Measurements from ENCODE around the gene MXRA8. TPM values are rescaled to one million over a fixed set of nuclear protein-coding genes. Genes with fewer than 3 reads are reported as not detected.

The MXRA8 gene
- total RNA-seq, 4 donors from 2014 or later = 57.1 to 143 (median 106) TPM

DNA sequence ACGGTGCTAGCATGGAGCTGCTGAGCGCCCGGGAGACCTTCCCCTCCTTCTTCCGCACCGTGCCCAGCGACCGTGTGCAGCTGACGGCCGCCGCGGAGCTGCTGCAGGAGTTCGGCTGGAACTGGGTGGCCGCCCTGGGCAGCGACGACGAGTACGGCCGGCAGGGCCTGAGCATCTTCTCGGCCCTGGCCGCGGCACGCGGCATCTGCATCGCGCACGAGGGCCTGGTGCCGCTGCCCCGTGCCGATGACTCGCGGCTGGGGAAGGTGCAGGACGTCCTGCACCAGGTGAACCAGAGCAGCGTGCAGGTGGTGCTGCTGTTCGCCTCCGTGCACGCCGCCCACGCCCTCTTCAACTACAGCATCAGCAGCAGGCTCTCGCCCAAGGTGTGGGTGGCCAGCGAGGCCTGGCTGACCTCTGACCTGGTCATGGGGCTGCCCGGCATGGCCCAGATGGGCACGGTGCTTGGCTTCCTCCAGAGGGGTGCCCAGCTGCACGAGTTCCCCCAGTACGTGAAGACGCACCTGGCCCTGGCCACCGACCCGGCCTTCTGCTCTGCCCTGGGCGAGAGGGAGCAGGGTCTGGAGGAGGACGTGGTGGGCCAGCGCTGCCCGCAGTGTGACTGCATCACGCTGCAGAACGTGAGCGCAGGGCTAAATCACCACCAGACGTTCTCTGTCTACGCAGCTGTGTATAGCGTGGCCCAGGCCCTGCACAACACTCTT, 26.2 kb downstream of the MXRA8 start:
- Histone ChIP-seq H3K4me1 (peaks cover 0 to 8% of the 10 kb centered on the region in 2 donors), H3K9me3 (no peaks in the 10 kb centered on the region), H3K36me3 (peaks cover 6 to 16% of the 10 kb centered on the region in 2 donors), H3K27ac (no peak overlapping the region), H3K27me3 (no peaks in the 10 kb centered on the region), H3K4me3 (replicated peaks in 1 of 3) (no peak overlapping the region)
- no peak for DNase-seq
- TF ChIP-seq POLR2A (IDR thresholded peaks at IDR 0.05) (no peak), CTCF (IDR thresholded peaks at IDR 0.05) (no peak)
- 89 to 90% methylated on average over 9 to 16 of the region's 57 CpGs for WGBS, 2 donors
- intact Hi-C loops (cut with DNase I) = no loop called here

DNA sequence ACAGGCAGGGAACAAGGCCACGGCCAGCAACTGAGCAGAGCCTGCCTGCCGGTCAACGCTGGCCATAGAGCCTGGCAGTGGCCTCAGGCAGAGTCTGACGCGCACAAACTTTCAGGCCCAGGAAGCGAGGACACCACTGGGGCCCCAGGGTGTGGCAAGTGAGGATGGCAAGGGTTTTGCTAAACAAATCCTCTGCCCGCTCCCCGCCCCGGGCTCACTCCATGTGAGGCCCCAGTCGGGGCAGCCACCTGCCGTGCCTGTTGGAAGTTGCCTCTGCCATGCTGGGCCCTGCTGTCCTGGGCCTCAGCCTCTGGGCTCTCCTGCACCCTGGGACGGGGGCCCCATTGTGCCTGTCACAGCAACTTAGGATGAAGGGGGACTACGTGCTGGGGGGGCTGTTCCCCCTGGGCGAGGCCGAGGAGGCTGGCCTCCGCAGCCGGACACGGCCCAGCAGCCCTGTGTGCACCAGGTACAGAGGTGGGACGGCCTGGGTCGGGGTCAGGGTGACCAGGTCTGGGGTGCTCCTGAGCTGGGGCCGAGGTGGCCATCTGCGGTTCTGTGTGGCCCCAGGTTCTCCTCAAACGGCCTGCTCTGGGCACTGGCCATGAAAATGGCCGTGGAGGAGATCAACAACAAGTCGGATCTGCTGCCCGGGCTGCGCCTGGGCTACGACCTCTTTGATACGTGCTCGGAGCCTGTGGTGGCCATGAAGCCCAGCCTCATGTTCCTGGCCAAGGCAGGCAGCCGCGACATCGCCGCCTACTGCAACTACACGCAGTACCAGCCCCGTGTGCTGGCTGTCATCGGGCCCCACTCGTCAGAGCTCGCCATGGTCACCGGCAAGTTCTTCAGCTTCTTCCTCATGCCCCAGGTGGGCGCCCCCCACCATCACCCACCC, 27.0 kb downstream of the MXRA8 start, which contains the start of gene TAS1R3:
Gene TAS1R3, plus strand, starts transcription at position 213 of the 898 bp plus-strand sequence. Its CDS starts 66 bp downstream, at position 279.
- Histone ChIP-seq H3K4me1 (peaks cover 0 to 11% of the 10 kb centered on the region in 2 donors), H3K4me3 (replicated peaks in 1 of 3) (no peak within 1 kb of the TSS), H3K9me3 (no peaks in the 10 kb centered on the region), H3K27ac (no peak within 1 kb of the TSS), H3K36me3 (peaks cover 6 to 15% of the 10 kb centered on the region in 2 donors), H3K27me3 (no peaks in the 10 kb centered on the region)
- DNase-seq = no peak
- intact Hi-C loops (cut with DNase I) = no loop called here
- no peak for TF ChIP-seq POLR2A (IDR thresholded peaks at IDR 0.05)
- no peak for TF ChIP-seq CTCF (IDR thresholded peaks at IDR 0.05)
- WGBS, 2 donors = 72 to 73% methylated on average over 11 to 27 of the region's 41 CpGs

DNA sequence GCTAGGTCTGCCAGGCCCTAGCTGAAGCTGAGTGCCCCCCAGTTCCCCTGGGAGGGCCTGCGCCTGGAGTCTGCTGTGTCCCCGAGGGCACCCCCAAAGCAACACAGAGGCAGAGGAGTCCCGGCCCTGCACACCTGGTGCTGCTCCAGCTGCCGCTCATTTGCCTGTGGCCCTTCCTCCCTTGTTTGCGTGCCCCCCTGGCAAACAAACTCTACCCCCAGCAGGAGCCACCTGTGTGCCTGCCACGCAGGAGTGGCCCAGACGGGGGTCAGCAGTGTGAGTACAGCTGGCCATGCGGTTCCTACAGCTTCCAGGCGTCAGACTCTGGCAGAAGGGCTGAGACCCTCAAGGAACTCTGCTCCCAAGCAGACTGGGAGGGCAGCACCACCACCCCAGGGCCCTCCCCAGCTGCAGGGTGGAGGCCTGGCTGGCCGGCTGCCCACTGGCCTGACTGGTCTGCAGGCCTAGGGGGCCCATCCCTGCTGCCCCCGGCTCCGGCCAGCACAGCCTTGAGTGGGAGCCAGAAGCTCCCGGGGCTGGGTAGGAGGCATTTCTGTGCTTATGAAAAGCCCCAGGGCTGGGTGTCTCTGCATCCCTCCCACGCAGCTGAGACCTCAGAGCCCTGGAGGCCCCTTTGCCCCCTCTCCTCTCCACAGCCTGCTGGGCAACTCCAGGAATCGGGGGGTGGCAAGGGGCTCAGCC, 27.8 kb downstream of the MXRA8 start:
- no peak overlapping the region for H3K27ac ChIP-seq
- no peaks in the 10 kb centered on the region for H3K27me3 ChIP-seq
- peaks cover 6 to 12% of the 10 kb centered on the region in 2 donors for H3K36me3 ChIP-seq
- no peak for DNase-seq
- H3K4me1 ChIP-seq = peaks cover 5 to 19% of the 10 kb centered on the region in 2 donors
- WGBS, 2 donors = 67 to 77% methylated on average over 8 to 10 of the region's 15 CpGs
- TF ChIP-seq POLR2A (IDR thresholded peaks at IDR 0.05) (no peak), CTCF (IDR thresholded peaks at IDR 0.05) (no peak)
- no peak overlapping the region for H3K4me3 ChIP-seq (replicated peaks in 1 of 3)
- H3K9me3 ChIP-seq = no peaks in the 10 kb centered on the region
- intact Hi-C loops (cut with DNase I) = no loop called here

DNA sequence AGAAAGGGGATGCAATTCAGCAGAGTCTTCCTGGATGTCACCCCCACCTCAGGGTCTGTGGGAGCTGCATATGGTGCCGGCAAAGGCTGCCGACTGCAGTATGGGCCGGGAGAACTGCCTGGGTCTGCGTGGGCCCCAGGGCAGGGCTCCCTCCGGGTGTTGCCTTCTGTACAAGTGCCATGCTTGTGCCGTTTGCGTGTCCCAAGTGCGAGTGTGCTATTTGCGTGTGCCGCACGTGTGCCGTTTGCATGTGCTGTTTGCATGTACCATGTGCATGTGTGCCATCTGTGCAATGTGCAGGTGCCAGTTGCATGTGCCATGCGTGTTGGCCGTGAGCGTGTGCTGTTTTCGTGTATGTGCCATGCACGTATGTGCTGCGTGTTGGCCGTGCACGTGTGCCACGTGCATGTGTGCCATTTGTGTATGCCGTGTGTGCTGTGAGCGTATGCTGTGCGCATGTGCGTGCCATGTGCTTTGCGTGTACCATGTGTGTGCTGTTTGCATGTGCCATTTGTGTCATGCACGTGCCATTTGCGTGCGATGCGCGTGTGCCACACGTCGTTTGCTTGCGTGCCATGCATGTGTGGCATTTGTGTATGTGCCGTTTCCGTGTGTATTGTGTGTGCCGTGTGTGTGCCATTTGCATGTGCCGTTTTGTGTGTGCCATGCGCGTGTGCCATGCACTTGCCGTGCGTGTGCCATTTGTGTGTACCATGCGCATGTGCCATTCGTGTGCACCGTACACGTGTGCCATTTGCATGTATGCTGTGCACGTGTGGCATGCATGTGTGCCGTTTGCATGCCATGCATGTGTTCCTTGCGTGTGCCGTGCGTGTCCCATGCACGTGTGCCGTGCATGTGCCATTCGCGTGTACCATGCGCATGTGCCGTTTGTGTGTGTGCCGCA, 28.8 kb downstream of the MXRA8 start:
- Histone ChIP-seq H3K4me1 (peaks cover 12 to 24% of the 10 kb centered on the region in 2 donors), H3K27me3 (no peaks in the 10 kb centered on the region), H3K4me3 (replicated peaks in 1 of 3) (no peak overlapping the region), H3K36me3 (peaks cover 6 to 12% of the 10 kb centered on the region in 2 donors), H3K9me3 (no peaks in the 10 kb centered on the region), H3K27ac (no peak overlapping the region)
- 91 to 92% methylated on average over 43 to 58 of the region's 58 CpGs for WGBS, 2 donors
- TF ChIP-seq CTCF (IDR thresholded peaks at IDR 0.05) = no peak
- no peak for TF ChIP-seq POLR2A (IDR thresholded peaks at IDR 0.05)
- DNase-seq = no peak
- intact Hi-C loops (cut with DNase I) = loop anchor here (10.0 kb wide), 1 partner anchor 55 kb away; the partner anchor contains the start of gene UBE2J2

All from thyroid gland (tissue), 4 donors.